ENCODE measurements around the gene ATOH8. TPM values are rescaled to one million over a fixed set of nuclear protein-coding genes. Genes with fewer than 3 reads are reported as not detected.

ATOH8 gene
- total RNA-seq, 1 donor from 2014 or later, result 9.0 TPM

- H3K27ac Mint-ChIP-seq (ENCODE audit: unreplicated experiment), result no peak overlapping the region
- DNase-seq, result no peak
Observed at GRCh38 chr2:85765081-85765731, 11.4 kb downstream of the ATOH8 start.

GRCh38 chr2:85766229-85766628 lies 12.4 kb downstream of the ATOH8 start:
- H3K27ac Mint-ChIP-seq (ENCODE audit: unreplicated experiment), result no peak overlapping the region
- H3K36me3 Mint-ChIP-seq (ENCODE audit: unreplicated experiment), result peaks cover 4% of the 10 kb centered on the region
- no peaks in the 10 kb centered on the region for H3K27me3 Mint-ChIP-seq (ENCODE audit: unreplicated experiment)
- no peak overlapping the region for H3K4me3 Mint-ChIP-seq (ENCODE audit: unreplicated experiment)
- H3K9me3 Mint-ChIP-seq (ENCODE audit: unreplicated experiment), result peaks cover 6% of the 10 kb centered on the region
- TF ChIP-seq CTCF (IDR thresholded peaks at IDR 0.05; ENCODE audit: partially characterized antibody, unreplicated experiment), result no peak
- DNase-seq, result no peak
- peaks cover 44% of the 10 kb centered on the region for H3K4me1 Mint-ChIP-seq (ENCODE audit: low read depth, unreplicated experiment)

More at GRCh38 chr2:85765081-85765731, 11.4 kb downstream of the ATOH8 start:
- peaks cover 43% of the 10 kb centered on the region for H3K4me1 Mint-ChIP-seq (ENCODE audit: low read depth, unreplicated experiment)
- peak overlapping the region; percentile 30 for H3K4me3 Mint-ChIP-seq (ENCODE audit: unreplicated experiment)
- no peak for TF ChIP-seq CTCF (IDR thresholded peaks at IDR 0.05; ENCODE audit: partially characterized antibody, unreplicated experiment)
- H3K27me3 Mint-ChIP-seq (ENCODE audit: unreplicated experiment), result peaks cover 4% of the 10 kb centered on the region
- H3K36me3 Mint-ChIP-seq (ENCODE audit: unreplicated experiment), result peaks cover 4% of the 10 kb centered on the region
- peaks cover 3% of the 10 kb centered on the region for H3K9me3 Mint-ChIP-seq (ENCODE audit: unreplicated experiment)

GRCh38 chr2:85767803-85768665 lies 14.2 kb downstream of the ATOH8 start:
- Mint-ChIP-seq H3K36me3 (ENCODE audit: unreplicated experiment) (peaks cover 4% of the 10 kb centered on the region), H3K27ac (ENCODE audit: unreplicated experiment) (no peak overlapping the region), H3K27me3 (ENCODE audit: unreplicated experiment) (peaks cover 4% of the 10 kb centered on the region), H3K4me1 (ENCODE audit: low read depth, unreplicated experiment) (peaks cover 52% of the 10 kb centered on the region), H3K4me3 (ENCODE audit: unreplicated experiment) (no peak overlapping the region), H3K9me3 (ENCODE audit: unreplicated experiment) (peaks cover 17% of the 10 kb centered on the region)
- TF ChIP-seq CTCF (IDR thresholded peaks at IDR 0.05; ENCODE audit: partially characterized antibody, unreplicated experiment), result no peak
- no peak for DNase-seq

- peaks cover 5% of the 10 kb centered on the region for H3K27me3 Mint-ChIP-seq (ENCODE audit: unreplicated experiment)
- H3K4me3 Mint-ChIP-seq (ENCODE audit: unreplicated experiment), result peak overlapping the region; percentile 75
Observed at GRCh38 chr2:85768713-85769112, 14.9 kb downstream of the ATOH8 start.

More at GRCh38 chr2:85768713-85769112, 14.9 kb downstream of the ATOH8 start:
- peak; percentile 53 for DNase-seq
- TF ChIP-seq CTCF (IDR thresholded peaks at IDR 0.05; ENCODE audit: partially characterized antibody, unreplicated experiment), result no peak
- peaks cover 51% of the 10 kb centered on the region for H3K4me1 Mint-ChIP-seq (ENCODE audit: low read depth, unreplicated experiment)
- H3K36me3 Mint-ChIP-seq (ENCODE audit: unreplicated experiment), result peaks cover under 1% of the 10 kb centered on the region
- no peak overlapping the region for H3K27ac Mint-ChIP-seq (ENCODE audit: unreplicated experiment)
- H3K9me3 Mint-ChIP-seq (ENCODE audit: unreplicated experiment), result peaks cover 14% of the 10 kb centered on the region

Measured in glutamatergic neuron (in vitro differentiated cells).